ENCODE measurements around the gene HPGD. TPM values are rescaled to one million over a fixed set of nuclear protein-coding genes. Genes with fewer than 3 reads are reported as not detected.

HPGD gene
- total and polyA plus RNA-seq, 5 experiments from 2014 or later: 6.8 to 16.1 (median 10.6) TPM

GRCh38 chr4:174521800-174522182, 497 bp downstream of the HPGD start:
- POLR2A ChIA-PET: interaction anchor here (0.6 to 1.6 kb wide), 4 partner anchors 24 to 1851 kb away, joined by 3 to 7 read pairs (median 6); partner anchors contain the start of gene SAP30
- peaks cover 0 to 9% (median 0%) of the 10 kb centered on the region in 9 donors for H3K9me3 Mint-ChIP-seq
- H3K27ac Mint-ChIP-seq: peak overlapping the region; percentile 26 to 92 (median 86)
- peaks cover 0 to 3% (median 0%) of the 10 kb centered on the region in 3 donors for H3K36me3 Mint-ChIP-seq
- H3K4me3 Mint-ChIP-seq: peak overlapping the region; percentile 83 to 95 (median 90)
- H3K4me1 Mint-ChIP-seq: peaks cover 4 to 62% (median 28%) of the 10 kb centered on the region in 4 donors
- DNase-seq (peak in 4 of 10 donors; percentile 8 to 49 (median 20)), ATAC-seq (peak; percentile 41 to 43)
- peaks cover 0 to 33% (median 12%) of the 10 kb centered on the region in 5 donors for H3K27me3 Mint-ChIP-seq

- peak overlapping the region in 7 of 10 donors; percentile 21 to 80 (median 60) for H3K27ac Mint-ChIP-seq
- H3K36me3 Mint-ChIP-seq: peaks cover 0 to 5% (median 3%) of the 10 kb centered on the region in 3 donors
- ATAC-seq (no peak), DNase-seq (peak in 2 of 10 donors; percentile 30 to 35)
- peaks cover 0 to 9% (median 0%) of the 10 kb centered on the region in 9 donors for H3K9me3 Mint-ChIP-seq
- POLR2A ChIA-PET: interaction anchor here (1.4 kb wide), 1 partner anchor 23 kb away, joined by 7 read pairs; no protein-coding TSS in a partner anchor
- peaks cover 0 to 28% (median 12%) of the 10 kb centered on the region in 5 donors for H3K27me3 Mint-ChIP-seq
- peak overlapping the region in 5 of 10 donors; percentile 4 to 95 (median 65) for H3K4me3 Mint-ChIP-seq
- peaks cover 6 to 72% (median 29%) of the 10 kb centered on the region in 4 donors for H3K4me1 Mint-ChIP-seq
Measured at GRCh38 chr4:174520660-174521059, 1.6 kb downstream of the HPGD start.

- H3K9me3 Mint-ChIP-seq: peaks cover 0 to 9% (median 0%) of the 10 kb centered on the region in 9 donors
- H3K4me1 Mint-ChIP-seq: peaks cover 12 to 74% (median 25%) of the 10 kb centered on the region in 4 donors
- peaks cover 0 to 6% (median 4%) of the 10 kb centered on the region in 5 donors for H3K27me3 Mint-ChIP-seq
- peak overlapping the region in 2 of 10 donors; percentile 19 to 49 for H3K27ac Mint-ChIP-seq
- H3K4me3 Mint-ChIP-seq: no peak overlapping the region
- ATAC-seq (no peak), DNase-seq (no peak)
- peaks cover 0 to 5% (median 3%) of the 10 kb centered on the region in 3 donors for H3K36me3 Mint-ChIP-seq
- POLR2A ChIA-PET: no interaction called here
Measured at GRCh38 chr4:174517502-174518445, 4.5 kb downstream of the HPGD start.

GRCh38 chr4:174516794-174517193, 5.5 kb downstream of the HPGD start:
- ATAC-seq (no peak), DNase-seq (no peak)
- peaks cover 12 to 68% (median 20%) of the 10 kb centered on the region in 4 donors for H3K4me1 Mint-ChIP-seq
- no peak overlapping the region for H3K4me3 Mint-ChIP-seq
- peaks cover 0 to 9% (median 0%) of the 10 kb centered on the region in 9 donors for H3K9me3 Mint-ChIP-seq
- H3K36me3 Mint-ChIP-seq: peaks cover 0 to 5% (median 3%) of the 10 kb centered on the region in 3 donors
- no peak overlapping the region for H3K27ac Mint-ChIP-seq
- POLR2A ChIA-PET: no interaction called here
- H3K27me3 Mint-ChIP-seq: peaks cover 0 to 4% (median under 1%) of the 10 kb centered on the region in 5 donors

GRCh38 chr4:174516345-174516744, 5.9 kb downstream of the HPGD start:
- H3K36me3 Mint-ChIP-seq: peaks cover 0 to 5% (median 3%) of the 10 kb centered on the region in 3 donors
- peak overlapping the region in 1 of 10 donors; percentile 2 for H3K4me3 Mint-ChIP-seq
- H3K4me1 Mint-ChIP-seq: peaks cover 11 to 63% (median 16%) of the 10 kb centered on the region in 4 donors
- no peak for ATAC-seq
- H3K27ac Mint-ChIP-seq: no peak overlapping the region
- POLR2A ChIA-PET: no interaction called here
- no peak for DNase-seq
- H3K27me3 Mint-ChIP-seq: peaks cover 0 to 4% (median 0%) of the 10 kb centered on the region in 5 donors
- peaks cover 0 to 9% (median 0%) of the 10 kb centered on the region in 9 donors for H3K9me3 Mint-ChIP-seq

- H3K36me3 Mint-ChIP-seq: peaks cover 0 to 9% (median 3%) of the 10 kb centered on the region in 3 donors
- ATAC-seq (no peak), DNase-seq (no peak)
- no peak overlapping the region for H3K4me3 Mint-ChIP-seq
- peaks cover 4 to 30% (median 10%) of the 10 kb centered on the region in 4 donors for H3K4me1 Mint-ChIP-seq
- no peaks in the 10 kb centered on the region for H3K27me3 Mint-ChIP-seq
- H3K9me3 Mint-ChIP-seq: no peaks in the 10 kb centered on the region
- POLR2A ChIA-PET: no interaction called here
- H3K27ac Mint-ChIP-seq: no peak overlapping the region
Measured at GRCh38 chr4:174512745-174513144, 9.5 kb downstream of the HPGD start.

- no peaks in the 10 kb centered on the region for H3K27me3 Mint-ChIP-seq
- peaks cover 0 to 6% (median 0%) of the 10 kb centered on the region in 4 donors for H3K4me1 Mint-ChIP-seq
- H3K36me3 Mint-ChIP-seq: peaks cover 0 to 25% (median 5%) of the 10 kb centered on the region in 3 donors
- H3K9me3 Mint-ChIP-seq: no peaks in the 10 kb centered on the region
- ATAC-seq (no peak), DNase-seq (no peak)
- POLR2A ChIA-PET: no interaction called here
- H3K27ac Mint-ChIP-seq: no peak overlapping the region
- H3K4me3 Mint-ChIP-seq: no peak overlapping the region
Measured at GRCh38 chr4:174505892-174506291, 16.4 kb downstream of the HPGD start.

GRCh38 chr4:174505007-174505406, 17.3 kb downstream of the HPGD start:
- no peak for DNase-seq
- no peaks in the 10 kb centered on the region for H3K9me3 Mint-ChIP-seq
- H3K36me3 Mint-ChIP-seq: peaks cover 0 to 27% (median 5%) of the 10 kb centered on the region in 3 donors
- H3K4me1 Mint-ChIP-seq: peaks cover 0 to 7% (median 0%) of the 10 kb centered on the region in 4 donors
- no peak overlapping the region for H3K27ac Mint-ChIP-seq
- POLR2A ChIA-PET: no interaction called here
- no peaks in the 10 kb centered on the region for H3K27me3 Mint-ChIP-seq
- no peak overlapping the region for H3K4me3 Mint-ChIP-seq
- no peak for ATAC-seq

GRCh38 chr4:174503079-174503715, 19.1 kb downstream of the HPGD start:
- Mint-ChIP-seq H3K27me3 (no peaks in the 10 kb centered on the region), H3K4me3 (no peak overlapping the region), H3K27ac (no peak overlapping the region), H3K9me3 (no peaks in the 10 kb centered on the region), H3K4me1 (peaks cover 0 to 25% (median 6%) of the 10 kb centered on the region in 4 donors), H3K36me3 (peaks cover 0 to 23% (median 5%) of the 10 kb centered on the region in 3 donors)
- ATAC-seq (no peak), DNase-seq (no peak)
- POLR2A ChIA-PET: no interaction called here

DNA sequence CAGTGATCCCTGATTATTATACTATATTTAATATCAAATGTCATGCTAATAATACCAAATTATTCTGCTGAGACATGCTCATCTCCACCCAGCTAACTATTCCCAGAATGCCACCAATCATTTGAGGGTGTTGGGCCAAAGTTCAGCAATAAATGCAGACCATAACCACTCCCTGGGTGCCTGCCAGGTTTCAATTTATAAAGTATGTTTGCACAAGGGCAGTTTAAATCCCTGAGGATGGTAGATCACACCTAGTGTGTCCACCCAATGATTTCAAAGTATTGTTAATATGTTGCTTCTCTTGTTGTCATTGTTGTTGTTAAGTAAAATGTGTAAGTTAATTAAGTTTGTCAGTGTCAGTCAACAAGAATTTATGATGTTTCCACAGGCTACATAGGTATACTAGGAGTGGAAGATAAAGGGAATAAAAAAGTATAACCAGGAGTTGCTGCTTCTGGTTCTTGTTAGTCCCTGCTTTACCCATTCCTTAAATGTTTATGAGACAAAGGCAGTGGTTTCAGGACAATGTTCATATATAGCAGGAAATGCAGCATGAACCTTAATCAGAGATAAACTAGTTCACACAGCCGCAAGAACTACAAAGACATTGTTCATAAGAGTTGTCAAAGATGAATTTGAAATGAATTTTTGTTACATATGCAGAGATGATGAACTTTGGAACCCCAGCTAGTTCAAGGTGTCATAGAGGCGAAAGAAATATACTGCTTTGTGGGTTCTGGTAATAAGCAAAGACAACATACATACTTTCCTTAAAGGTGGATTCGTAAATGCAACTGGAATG, 25.5 kb downstream of the HPGD start:
- no peaks in the 10 kb centered on the region for H3K9me3 Mint-ChIP-seq
- POLR2A ChIA-PET: no interaction called here
- peaks cover 3 to 32% (median 13%) of the 10 kb centered on the region in 4 donors for H3K4me1 Mint-ChIP-seq
- peak in 1 of 2 donors; percentile 10 for ATAC-seq
- H3K27me3 Mint-ChIP-seq: no peaks in the 10 kb centered on the region
- peak in 2 of 10 donors; percentile 6 to 17 for DNase-seq
- peak overlapping the region in 8 of 10 donors; percentile 3 to 78 (median 57) for H3K4me3 Mint-ChIP-seq
- H3K27ac Mint-ChIP-seq: peak overlapping the region in 9 of 10 donors; percentile 10 to 83 (median 65)
- peaks cover 0 to 13% (median 0%) of the 10 kb centered on the region in 3 donors for H3K36me3 Mint-ChIP-seq

DNA sequence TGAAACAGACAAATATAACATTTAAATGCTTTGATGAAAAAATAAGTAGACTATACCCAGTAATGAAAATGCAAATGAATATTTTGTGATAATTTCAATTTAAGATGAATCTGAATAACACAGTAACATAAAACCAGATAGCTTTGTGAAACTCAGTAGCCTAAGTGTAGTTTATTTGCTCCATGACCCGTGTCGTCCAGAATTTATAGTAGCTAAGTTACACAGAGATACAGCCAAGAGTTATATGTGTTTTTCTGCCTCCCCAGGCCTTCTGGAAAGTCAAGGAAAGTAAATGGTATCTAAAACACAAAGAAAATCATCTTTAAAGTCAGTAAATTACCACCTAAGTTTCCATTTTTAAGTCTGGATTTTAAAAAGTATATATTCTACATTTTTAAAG, 26.7 kb downstream of the HPGD start:
- no peaks in the 10 kb centered on the region for H3K9me3 Mint-ChIP-seq
- H3K27me3 Mint-ChIP-seq: no peaks in the 10 kb centered on the region
- H3K4me1 Mint-ChIP-seq: peaks cover 3 to 36% (median 13%) of the 10 kb centered on the region in 4 donors
- ATAC-seq (no peak), DNase-seq (no peak)
- no peak overlapping the region for H3K27ac Mint-ChIP-seq
- no peak overlapping the region for H3K4me3 Mint-ChIP-seq
- POLR2A ChIA-PET: no interaction called here
- peaks cover 0 to 12% (median 0%) of the 10 kb centered on the region in 3 donors for H3K36me3 Mint-ChIP-seq

DNA sequence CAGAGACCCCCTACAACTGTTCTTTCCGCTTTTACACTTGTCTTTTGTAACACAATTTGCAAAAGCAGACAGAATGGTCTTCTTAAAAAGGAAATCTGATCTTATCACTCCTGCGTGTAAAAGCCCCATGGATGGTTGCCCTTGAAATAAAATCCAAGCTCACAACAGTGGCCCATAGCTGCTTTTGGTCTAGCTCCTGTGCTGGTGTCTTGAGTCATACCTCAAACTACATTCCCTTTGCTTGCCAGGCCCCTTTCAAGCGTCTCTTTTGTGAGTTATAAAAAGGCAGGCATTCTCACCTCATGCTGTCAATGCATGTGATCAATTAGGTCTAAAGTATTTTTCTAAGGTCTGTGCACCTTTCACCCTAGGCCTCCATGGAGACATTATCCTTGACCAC, 27.6 kb downstream of the HPGD start:
- Mint-ChIP-seq H3K4me3 (no peak overlapping the region), H3K9me3 (no peaks in the 10 kb centered on the region), H3K27me3 (no peaks in the 10 kb centered on the region), H3K27ac (peak overlapping the region in 1 of 10 donors; percentile 21), H3K36me3 (peaks cover 0 to 8% (median 0%) of the 10 kb centered on the region in 3 donors), H3K4me1 (peaks cover 3 to 34% (median 13%) of the 10 kb centered on the region in 4 donors)
- ATAC-seq (no peak), DNase-seq (no peak)
- POLR2A ChIA-PET: no interaction called here
